Measurements from ENCODE around the gene MYADM.

The MYADM gene

GRCh38 chr19:53880711-53881481, 13.2 kb downstream of the MYADM start:
- no peak for TF ChIP-seq CTCF (IDR thresholded peaks at IDR 0.05; ENCODE audit: low read depth, low read length, missing control alignments)
- DNase-seq (ENCODE audit: low read depth): no peak
- H3K4me3 ChIP-seq (ENCODE audit: low read depth, low read length): no peak overlapping the region
- in situ Hi-C loops (cut with HindIII; ENCODE audit: low sequenced_read_pairs): no loop called here

- DNase-seq (ENCODE audit: low read depth): no peak
- H3K4me3 ChIP-seq (ENCODE audit: low read depth, low read length): peak within 1 kb of the TSS; percentile 28
- peak; percentile 51 for TF ChIP-seq CTCF (IDR thresholded peaks at IDR 0.05; ENCODE audit: low read depth, low read length, missing control alignments)
- in situ Hi-C loops (cut with HindIII; ENCODE audit: low sequenced_read_pairs): no loop called here
Measured at GRCh38 chr19:53881482-53882390, 14.1 kb downstream of the MYADM start, which contains the start of gene PRKCG. TSS of gene PRKCG (plus strand) at chr19:53882197. CDS start at chr19:53882495, 298 bp downstream.

- peak overlapping the region; percentile 28 for H3K4me3 ChIP-seq (ENCODE audit: low read depth, low read length)
- TF ChIP-seq CTCF (IDR thresholded peaks at IDR 0.05; ENCODE audit: low read depth, low read length, missing control alignments): no peak
- no peak for DNase-seq (ENCODE audit: low read depth)
- in situ Hi-C loops (cut with HindIII; ENCODE audit: low sequenced_read_pairs): no loop called here
Measured at GRCh38 chr19:53882391-53883050, 14.8 kb downstream of the MYADM start.

GRCh38 chr19:53883231-53883661, 15.6 kb downstream of the MYADM start:
- in situ Hi-C loops (cut with HindIII; ENCODE audit: low sequenced_read_pairs): no loop called here
- H3K4me3 ChIP-seq (ENCODE audit: low read depth, low read length): no peak overlapping the region
- no peak for DNase-seq (ENCODE audit: low read depth)
- TF ChIP-seq CTCF (IDR thresholded peaks at IDR 0.05; ENCODE audit: low read depth, low read length, missing control alignments): no peak

DNA sequence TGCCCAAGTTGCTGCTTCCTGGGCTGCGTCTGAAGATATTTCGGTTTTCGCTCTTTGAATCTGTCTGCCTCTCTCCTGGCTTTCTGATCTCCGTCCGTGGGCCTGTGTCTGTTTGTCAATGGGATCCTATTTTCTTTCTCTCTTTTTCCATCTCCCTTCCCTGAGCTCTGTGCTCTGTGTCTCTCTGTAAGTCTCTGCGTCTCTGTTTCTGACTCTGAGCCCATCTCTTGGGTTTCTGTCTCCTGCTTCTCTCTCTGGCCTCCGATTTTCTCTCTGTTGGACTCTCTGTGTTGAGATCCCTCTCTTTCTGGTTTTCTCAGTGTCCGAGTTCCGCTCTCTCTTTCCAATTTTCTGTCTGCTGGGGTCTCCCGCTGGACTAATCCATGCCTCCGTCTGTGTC, 16.1 kb downstream of the MYADM start:
- in situ Hi-C loops (cut with HindIII; ENCODE audit: low sequenced_read_pairs): no loop called here
- no peak for DNase-seq (ENCODE audit: low read depth)
- H3K4me3 ChIP-seq (ENCODE audit: low read depth, low read length): no peak overlapping the region
- no peak for TF ChIP-seq CTCF (IDR thresholded peaks at IDR 0.05; ENCODE audit: low read depth, low read length, missing control alignments)

GRCh38 chr19:53884256-53884655, 16.6 kb downstream of the MYADM start:
- in situ Hi-C loops (cut with HindIII; ENCODE audit: low sequenced_read_pairs): no loop called here
- no peak overlapping the region for H3K4me3 ChIP-seq (ENCODE audit: low read depth, low read length)
- no peak for TF ChIP-seq CTCF (IDR thresholded peaks at IDR 0.05; ENCODE audit: low read depth, low read length, missing control alignments)
- no peak for DNase-seq (ENCODE audit: low read depth)
